Neural cell (in vitro differentiated cells): ENCODE data around the gene ALOX5. TPM values are rescaled to one million over a fixed set of nuclear protein-coding genes. Genes with fewer than 3 reads are reported as not detected.
"Not testable (repeated sequence)": the region's sequence is repeated elsewhere in the genome, so short reads cannot be mapped to it uniquely, and the experiment has no call there.

Experiments used
- H2AFZ ChIP-seq: fragments of 200-600, 300-800 bp; sonication (generic), shearing (Covaris generic); 2 replicates; pipeline ENCODE4 v1.6.0; 2014; ENCODE audit warnings: low read depth, mild to moderate bottlenecking, antibody characterized with exemption, low read length, moderate library complexity
- H3F3A ChIP-seq: fragments of 200-600 bp; shearing (Covaris generic); 2 replicates; pipeline ENCODE4 v1.6.1; 2016; ENCODE audit warnings: mild to moderate bottlenecking, moderate library complexity, mixed read lengths, antibody characterized with exemption, low read length; ENCODE audit not compliant: insufficient read depth, poor library complexity, severe bottlenecking
- H3K27ac ChIP-seq: fragments of 200-600, 300-800 bp; sonication (generic), shearing (Covaris generic); 2 replicates; pipeline ENCODE4 v1.5.1; 2014; ENCODE audit warnings: mild to moderate bottlenecking, low read length, moderate library complexity
- H3K27me3 ChIP-seq: fragments of 300-800, 200-600 bp; sonication (generic), shearing (Covaris generic); 2 replicates; pipeline ENCODE4 v1.6.0; 2014; ENCODE audit warnings: mild to moderate bottlenecking, low read depth, low read length, moderate library complexity; ENCODE audit not compliant: insufficient read depth
- H3K36me3 ChIP-seq: fragments of 300-800, 200-600 bp; sonication (generic), shearing (Covaris generic); 2 replicates; pipeline ENCODE4 v1.5.1; 2014; ENCODE audit warnings: mild to moderate bottlenecking, antibody characterized with exemption, low read length, moderate library complexity; ENCODE audit not compliant: insufficient read depth
- H3K4me2 ChIP-seq: fragments of 300-800, 200-600 bp; sonication (generic), shearing (Covaris generic); 2 replicates; pipeline ENCODE4 v1.6.0; 2014; ENCODE audit warnings: mild to moderate bottlenecking, low read length
- H3K4me3 ChIP-seq: fragments of 300-800, 200-600 bp; sonication (generic), shearing (Covaris generic); 2 replicates; pipeline ENCODE4 v1.5.1; 2014; ENCODE audit warnings: mild to moderate bottlenecking, low read length, moderate library complexity
- H3K79me2 ChIP-seq: fragments of 200-600 bp; shearing (Covaris generic); replicated peaks from 2 replicates; pipeline ENCODE4 v1.6.0; 2014; ENCODE audit warnings: mild to moderate bottlenecking, low read length, moderate library complexity; ENCODE audit not compliant: insufficient read depth
- H3K9ac ChIP-seq: fragments of 300-800, 200-600 bp; sonication (generic), shearing (Covaris generic); 2 replicates; pipeline ENCODE4 v1.6.1; 2016; ENCODE audit warnings: mild to moderate bottlenecking, low read length, mixed read lengths
- H3K9me2 ChIP-seq: fragments of 200-600 bp; shearing (Covaris generic); 2 replicates; pipeline ENCODE4 v1.6.1; 2016; ENCODE audit warnings: mild to moderate bottlenecking, low read length, mixed read lengths; ENCODE audit not compliant: insufficient read depth
- H3K9me3 ChIP-seq: fragments of 200-600, 300-800 bp; sonication (generic), shearing (Covaris generic); 2 replicates; pipeline ENCODE4 v1.6.1; 2016; ENCODE audit warnings: mild to moderate bottlenecking, mixed run types, low read length, moderate library complexity, mixed read lengths
- H4K20me1 ChIP-seq: fragments of 200-600 bp; shearing (Covaris generic); 2 replicates; pipeline ENCODE4 v1.6.1; 2016; ENCODE audit warnings: mild to moderate bottlenecking, mixed run types; ENCODE audit not compliant: insufficient read depth
- EP300 ChIP-seq: fragments of 450-650 bp; conservative IDR thresholded peaks from 2 replicates; pipeline ENCODE4 v1.6.1; 2014; ENCODE audit warnings: antibody characterized with exemption, mild to moderate bottlenecking, moderate library complexity; ENCODE audit not compliant: poor library complexity, severe bottlenecking
- EZH2 ChIP-seq: fragments of 200-600, 300-800 bp; shearing (Covaris generic), sonication (generic); IDR thresholded peaks from 2 replicates; pipeline ENCODE4 v1.6.1; 2014; ENCODE audit warnings: antibody characterized with exemption, low read length, borderline replicate concordance, mild to moderate bottlenecking; ENCODE audit not compliant: insufficient read depth, poor library complexity, severe bottlenecking
- MXI1 ChIP-seq: fragments of 450-650 bp; conservative IDR thresholded peaks from 2 replicates; pipeline ENCODE4 v1.6.1; 2014; ENCODE audit warnings: antibody characterized with exemption, mild to moderate bottlenecking; ENCODE audit not compliant: poor library complexity, severe bottlenecking
- POLR2AphosphoS5 ChIP-seq: IDR thresholded peaks from 2 replicates; pipeline ENCODE4 v1.6.1; 2012
- SMC3 ChIP-seq: fragments of 450-650 bp; conservative IDR thresholded peaks from 2 replicates; pipeline ENCODE4 v1.6.1; 2014; ENCODE audit warnings: antibody characterized with exemption, mild to moderate bottlenecking, moderate library complexity; ENCODE audit not compliant: poor library complexity
- TAF1 ChIP-seq: IDR thresholded peaks from 2 replicates; pipeline ENCODE4 v1.6.1; 2012; ENCODE audit warnings: low read depth
- polyA plus RNA-seq: library from polyadenylated mRNA; depleted of rRNA; stranded (reverse); fragments of >200 nt; gene quantifications from 2 replicates; pipeline ENCODE4 v1.2.3, GENCODE V29; 2014

ALOX5 gene
- polyA plus RNA-seq, 1 donor from 2014 or later = not detected

DNA sequence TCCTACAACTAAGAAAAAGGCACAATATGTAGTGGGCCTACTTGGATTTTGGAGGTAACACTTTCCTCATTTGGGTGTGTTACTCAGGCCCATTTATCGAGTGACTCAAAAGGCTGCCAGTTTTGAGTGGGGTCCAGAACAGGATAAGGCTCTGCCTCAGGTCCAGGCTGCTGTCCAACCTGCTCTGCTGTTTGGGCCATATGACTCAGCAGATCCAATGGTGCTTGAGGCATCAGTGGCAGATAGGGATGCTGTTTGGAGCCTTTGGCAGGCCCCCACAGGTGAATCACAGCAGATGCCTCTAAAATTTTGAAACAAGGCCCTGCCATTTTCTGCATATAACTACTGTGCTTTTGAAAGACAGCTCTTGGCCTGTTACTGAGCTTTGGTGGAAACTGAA lies 34.1 kb upstream of the ALOX5 start:
- Histone ChIP-seq H3K27ac (no peak overlapping the region), H3K9me2 (no peaks in the 10 kb centered on the region), H3K36me3 (no peaks in the 10 kb centered on the region)

DNA sequence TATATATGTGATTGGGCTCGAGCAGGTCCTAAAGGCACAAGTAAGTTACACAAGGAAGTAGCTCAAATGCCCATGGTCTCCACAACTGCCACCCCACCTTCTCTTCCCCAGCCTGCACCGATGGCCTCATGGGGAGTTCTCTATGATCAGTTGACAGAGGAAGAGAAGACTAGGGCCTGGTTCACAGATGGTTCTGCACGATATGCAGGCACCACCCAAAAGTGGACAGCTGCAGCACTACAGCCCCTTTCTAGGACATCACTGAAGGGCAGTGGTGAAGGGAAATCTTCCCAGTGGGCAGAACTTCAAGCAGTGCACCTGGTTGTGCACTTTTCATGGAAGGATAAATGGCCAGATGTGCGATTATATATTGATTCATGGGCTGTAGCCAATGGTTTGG lies 33.6 kb upstream of the ALOX5 start:
- not testable (repeated sequence) for H4K20me1 ChIP-seq, H3K79me2 ChIP-seq, H3K36me3 ChIP-seq, H3K9me2 ChIP-seq, H3F3A ChIP-seq, H3K9me3 ChIP-seq, H3K9ac ChIP-seq, H3K27ac ChIP-seq, H2AFZ ChIP-seq, H3K27me3 ChIP-seq, H3K4me2 ChIP-seq, H3K4me3 ChIP-seq

More for the DNA sequence above, 34.1 kb upstream of the ALOX5 start:
- Histone ChIP-seq H3F3A (no peaks in the 10 kb centered on the region), H3K79me2 (no peaks in the 10 kb centered on the region), H4K20me1 (no peaks in the 10 kb centered on the region), H3K27me3 (no peaks in the 10 kb centered on the region), H3K9ac (no peak overlapping the region), H3K4me3 (no peak overlapping the region), H3K9me3 (no peaks in the 10 kb centered on the region), H3K4me2 (no peak overlapping the region), H2AFZ (no peak overlapping the region)
- TF ChIP-seq SMC3 = no peak
- no peak for TF ChIP-seq POLR2AphosphoS5
- no peak for TF ChIP-seq EP300
- TF ChIP-seq MXI1 = no peak
- no peak for TF ChIP-seq EZH2
- no peak for TF ChIP-seq TAF1

DNA sequence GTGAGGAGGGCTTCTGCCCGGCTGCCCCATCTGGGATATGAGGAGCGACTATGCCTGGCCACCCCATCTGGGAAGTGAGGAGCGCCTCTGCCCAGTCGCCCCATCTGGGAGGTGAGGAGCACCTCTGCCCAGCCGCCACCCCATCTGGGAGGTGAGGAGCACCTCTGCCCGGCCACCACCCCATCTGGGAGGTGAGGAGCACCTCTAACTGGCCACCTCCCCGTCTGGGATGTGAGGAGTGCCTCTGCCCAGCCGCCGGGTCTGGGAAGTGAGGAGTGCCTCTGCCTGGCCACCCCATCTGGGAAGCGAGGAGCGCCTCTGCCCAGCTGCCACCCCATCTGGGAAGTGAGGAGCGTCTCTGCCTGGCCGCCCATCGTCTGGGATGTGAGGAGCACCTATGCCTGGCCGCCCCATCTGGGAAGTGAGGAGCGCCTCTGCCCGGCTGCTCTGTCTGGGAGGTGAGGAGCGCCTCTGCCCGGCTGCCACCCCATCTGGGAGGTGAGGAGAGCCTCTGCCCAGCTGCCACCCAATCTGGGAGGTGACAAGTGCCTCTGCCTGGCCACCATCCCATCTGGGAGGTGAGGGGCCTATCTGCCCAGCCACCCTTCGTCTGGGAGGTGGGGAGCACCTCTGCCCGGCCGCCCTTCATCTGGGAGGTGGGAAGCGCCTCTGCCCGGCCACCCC lies 27.2 kb upstream of the ALOX5 start:
- not testable (repeated sequence) for H3K4me2 ChIP-seq, H3K9me3 ChIP-seq, H3K9ac ChIP-seq, H3K27me3 ChIP-seq, H4K20me1 ChIP-seq, H3F3A ChIP-seq, H2AFZ ChIP-seq, H3K9me2 ChIP-seq, H3K36me3 ChIP-seq, H3K79me2 ChIP-seq, H3K4me3 ChIP-seq, H3K27ac ChIP-seq

GRCh38 chr10:45347464-45347863 lies 26.6 kb upstream of the ALOX5 start:
- not testable (repeated sequence) for H3K4me2 ChIP-seq, H4K20me1 ChIP-seq, H2AFZ ChIP-seq, H3K9me3 ChIP-seq, H3K36me3 ChIP-seq, H3K27me3 ChIP-seq, H3K79me2 ChIP-seq, H3K4me3 ChIP-seq, H3K9me2 ChIP-seq, H3F3A ChIP-seq, H3K27ac ChIP-seq, H3K9ac ChIP-seq

DNA sequence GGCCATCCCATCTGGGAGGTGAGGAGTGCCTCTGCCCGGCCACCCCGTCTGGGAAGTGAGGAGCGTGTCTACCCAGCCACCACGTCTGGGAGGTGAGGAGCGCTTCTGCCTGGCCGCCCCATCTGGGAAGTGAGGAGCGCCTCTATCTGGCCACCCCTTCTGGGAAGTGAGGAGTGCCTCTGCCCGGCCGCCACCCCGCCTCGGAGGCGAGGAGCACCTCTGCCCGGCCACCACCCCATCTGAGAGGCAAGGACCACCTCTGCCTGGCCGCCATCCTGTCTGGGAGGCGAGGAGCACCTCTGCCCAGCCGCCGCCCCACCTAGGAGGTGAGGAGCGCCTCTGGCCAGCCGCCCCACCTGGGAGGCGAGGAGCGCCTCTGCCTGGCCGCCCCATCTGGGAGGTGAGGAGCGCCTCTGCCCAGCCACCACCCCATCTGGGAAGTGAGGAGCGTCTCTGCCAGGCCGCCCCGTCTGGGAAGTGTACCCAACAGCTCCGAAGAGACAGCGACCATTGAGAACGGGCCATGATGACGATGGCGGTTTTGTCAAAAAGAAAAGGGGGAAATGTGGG lies 25.7 kb upstream of the ALOX5 start:
- H3K4me2 ChIP-seq, H3F3A ChIP-seq, H3K9ac ChIP-seq, H3K27me3 ChIP-seq, H3K9me2 ChIP-seq, H3K4me3 ChIP-seq, H3K27ac ChIP-seq, H3K36me3 ChIP-seq, H2AFZ ChIP-seq, H3K79me2 ChIP-seq, H3K9me3 ChIP-seq, H4K20me1 ChIP-seq: not testable (repeated sequence)
